T-helper 2 cell treated with Interferon-gamma antibody and Interleukin-4, amounts not matched to agents 100 ng/mL and 5 ng/mL, for 36 hours (primary cell): ENCODE results near the gene ENKUR. TPM values are rescaled to one million over a fixed set of nuclear protein-coding genes. Genes with fewer than 3 reads are reported as not detected.
"Not testable (repeated sequence)": the region's sequence is repeated elsewhere in the genome, so short reads cannot be mapped to it uniquely, and the experiment has no call there.

Source experiments
- intact Hi-C: fragments of 100-400 bp; cut with micrococcal nuclease; formaldehyde crosslinking; loops from one replicate; pipeline ENCODE4 v1.15.1; 2023
- total RNA-seq: library from RNA; stranded (reverse); gene quantifications from 2 replicates; pipeline ENCODE4 v1.2.3, GENCODE V29; 2022

Gene ENKUR
- total RNA-seq, 1 donor from 2014 or later = not detected

DNA sequence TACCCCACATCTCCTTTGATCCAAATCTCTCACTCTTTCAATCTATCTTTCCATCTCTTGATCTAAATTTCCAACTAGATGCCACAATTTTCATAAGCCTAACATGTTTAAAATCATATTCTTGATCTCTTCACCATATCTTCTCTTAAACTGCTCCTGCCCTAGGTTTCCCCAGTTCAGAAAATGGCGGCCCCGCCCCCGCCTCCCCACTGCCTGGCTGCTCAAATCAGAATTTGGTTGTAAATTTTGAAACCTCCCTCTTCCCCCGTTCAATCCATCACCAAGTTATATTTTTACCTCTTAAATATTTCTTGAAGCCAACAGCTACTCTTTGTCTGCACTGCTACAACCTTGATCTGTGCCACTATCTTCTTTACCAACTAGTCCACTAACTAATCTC is 36.3 kb downstream of the ENKUR start:
- intact Hi-C loops = no loop called here

DNA sequence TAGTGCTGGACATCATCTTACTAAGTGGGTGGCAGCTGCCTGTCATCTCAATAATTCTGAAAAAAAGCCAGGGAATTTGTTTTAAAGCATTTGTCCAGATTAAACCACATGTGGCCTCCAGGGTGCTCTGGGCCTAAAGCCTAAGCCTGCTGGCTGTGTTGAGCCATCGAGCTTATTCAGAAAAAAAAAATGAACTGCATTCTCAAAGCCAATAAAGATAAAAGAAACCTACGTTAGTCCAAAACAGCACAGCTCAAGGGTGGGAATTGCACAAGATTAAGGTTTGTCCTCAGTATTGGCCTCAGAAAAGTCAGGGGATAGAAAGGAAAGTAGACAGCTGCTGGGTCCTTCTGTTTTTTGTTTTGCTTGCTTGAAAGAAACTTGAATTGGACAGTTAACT is 41.0 kb downstream of the ENKUR start:
- intact Hi-C loops = no loop called here

DNA sequence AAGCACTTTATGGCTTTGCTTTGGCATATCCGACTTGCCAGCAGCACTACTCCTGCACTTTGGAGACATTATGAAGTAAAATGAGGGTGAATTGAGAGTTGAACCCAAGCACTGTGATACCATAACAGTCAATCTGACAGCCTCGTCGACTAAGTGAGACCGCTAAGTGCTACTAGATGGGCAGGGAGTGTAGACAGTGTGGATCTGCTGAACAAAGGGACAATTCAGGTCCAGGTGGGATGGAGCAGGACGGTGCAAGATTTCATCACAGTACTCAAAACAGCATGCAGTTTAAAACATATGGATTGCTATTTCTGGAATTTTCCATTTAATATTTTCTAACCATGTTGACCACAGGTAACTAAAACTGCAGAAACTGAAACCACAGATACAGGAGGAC is 42.8 kb downstream of the ENKUR start:
- intact Hi-C loops = no loop called here

DNA sequence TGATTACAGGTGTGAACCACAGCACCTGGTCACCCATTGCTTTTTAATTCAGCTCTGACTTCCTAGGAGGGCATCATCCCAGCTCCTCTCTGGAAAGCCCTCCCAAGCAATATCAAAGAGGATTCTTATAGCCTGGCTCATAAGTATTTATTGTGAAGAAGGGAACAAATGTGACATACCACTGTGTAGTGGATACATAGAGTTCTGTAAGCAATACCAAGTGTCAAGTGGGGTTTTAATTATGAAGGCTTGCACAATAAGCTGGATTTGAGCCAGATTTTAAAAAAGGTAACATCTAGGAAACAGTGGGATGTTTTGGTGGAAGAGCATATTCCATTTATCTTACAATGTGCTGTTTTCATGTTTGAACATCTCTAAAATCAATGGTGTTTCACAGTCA is 44.6 kb downstream of the ENKUR start:
- intact Hi-C loops = no loop called here

DNA sequence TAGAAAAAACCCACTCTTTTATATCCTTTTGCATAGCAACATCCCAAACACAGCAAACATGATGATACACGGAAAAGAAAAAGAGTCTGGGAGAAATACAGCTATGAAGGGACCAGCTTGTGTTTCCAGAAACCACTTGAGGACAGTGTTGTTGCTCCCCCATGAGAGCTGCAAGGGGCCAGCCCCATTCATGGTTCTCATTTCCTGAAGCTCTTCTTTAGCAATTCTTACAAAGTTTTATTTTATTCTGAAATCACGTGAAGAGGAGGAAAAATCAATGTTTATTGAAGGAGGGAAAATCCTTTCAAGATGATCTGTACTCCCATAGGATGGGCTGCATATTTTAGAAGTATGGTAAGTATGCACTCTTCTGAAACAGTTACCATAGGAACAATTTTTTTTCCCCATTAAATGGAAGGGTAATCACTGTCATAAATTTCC is 46.1 kb downstream of the ENKUR start:
- intact Hi-C loops = no loop called here

DNA sequence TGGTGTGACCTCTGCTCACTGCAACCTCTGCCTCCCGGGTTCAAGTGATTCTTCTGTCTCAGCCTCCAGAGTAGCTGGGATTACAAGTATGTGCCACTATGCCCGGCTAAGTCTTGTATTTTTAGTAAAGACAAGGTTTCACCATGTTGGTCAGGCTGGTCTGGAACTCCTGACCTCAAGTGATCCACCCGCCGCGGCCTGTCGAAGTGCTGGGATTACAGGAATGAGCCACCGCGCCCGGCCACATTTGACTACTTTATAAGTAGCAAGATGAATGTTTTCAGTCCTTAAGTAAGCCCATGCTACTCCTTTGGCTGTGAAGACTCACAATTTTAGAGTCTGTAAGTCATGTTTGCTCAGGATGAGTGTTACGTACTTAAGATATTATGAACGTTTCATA is 47.0 kb downstream of the ENKUR start:
- intact Hi-C loops = not testable (repeated sequence)

DNA sequence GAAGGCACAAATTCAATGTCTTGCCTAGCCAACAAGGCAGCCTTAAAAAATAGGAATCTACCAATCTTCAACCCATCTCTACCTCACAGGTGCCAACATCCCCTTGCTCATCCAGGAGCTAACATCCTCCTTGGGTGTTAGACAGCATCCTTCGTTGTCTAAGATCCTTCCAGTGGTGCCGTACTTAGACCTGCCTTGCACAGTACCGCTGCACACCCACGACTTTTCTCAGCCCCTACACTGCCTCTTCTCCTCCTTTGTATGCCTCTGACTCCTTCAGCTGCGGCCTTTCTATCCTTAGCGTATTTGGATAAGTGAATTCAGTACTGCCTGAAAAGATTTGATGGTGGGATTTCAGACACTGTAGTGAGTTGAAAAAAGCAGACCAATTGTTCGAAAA is 47.6 kb downstream of the ENKUR start:
- intact Hi-C loops = no loop called here

DNA sequence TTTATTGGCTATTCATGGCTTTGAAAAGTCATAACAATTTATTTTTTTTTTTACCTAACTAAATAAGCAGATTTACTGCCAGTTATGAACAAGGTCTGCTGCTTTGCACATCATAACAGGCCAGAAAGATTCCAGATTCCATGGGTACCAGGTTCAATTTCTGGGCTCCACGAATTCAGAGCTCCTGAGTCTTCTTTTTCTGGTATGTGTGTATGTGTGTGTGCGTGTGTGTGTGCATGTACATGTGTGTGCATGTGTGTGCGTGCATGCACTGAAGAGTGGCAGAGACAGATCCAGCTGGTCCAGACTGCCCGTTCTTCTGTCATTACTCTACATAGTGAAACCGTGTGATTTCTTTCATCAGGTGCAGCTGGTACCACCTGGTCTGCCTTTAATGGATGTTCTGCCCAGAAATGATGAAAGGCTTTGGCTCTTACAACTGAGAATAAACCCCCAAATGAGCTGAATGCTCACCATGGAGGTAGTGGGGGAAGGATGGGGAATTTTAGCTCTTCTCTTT is 48.9 kb downstream of the ENKUR start:
- intact Hi-C loops = no loop called here

DNA sequence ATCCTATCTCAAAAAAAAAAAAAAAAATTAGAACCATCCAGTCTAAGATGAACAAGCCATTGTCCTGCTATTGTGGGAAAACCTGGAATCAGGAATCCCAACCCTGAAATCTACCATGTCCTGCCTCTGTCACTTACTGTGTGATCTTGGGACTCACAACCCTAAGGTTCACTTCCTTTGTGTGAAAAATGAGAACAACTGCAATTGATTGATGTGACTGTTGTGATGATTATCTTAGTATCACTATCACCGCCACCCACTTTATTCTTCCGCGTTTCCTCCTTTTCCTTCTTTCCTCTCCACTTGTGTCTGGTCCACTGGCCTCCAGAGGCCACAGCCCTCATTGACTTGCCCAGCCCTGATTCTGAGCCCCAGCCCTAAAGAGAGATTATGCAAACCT is 50.9 kb downstream of the ENKUR start:
- intact Hi-C loops = no loop called here

DNA sequence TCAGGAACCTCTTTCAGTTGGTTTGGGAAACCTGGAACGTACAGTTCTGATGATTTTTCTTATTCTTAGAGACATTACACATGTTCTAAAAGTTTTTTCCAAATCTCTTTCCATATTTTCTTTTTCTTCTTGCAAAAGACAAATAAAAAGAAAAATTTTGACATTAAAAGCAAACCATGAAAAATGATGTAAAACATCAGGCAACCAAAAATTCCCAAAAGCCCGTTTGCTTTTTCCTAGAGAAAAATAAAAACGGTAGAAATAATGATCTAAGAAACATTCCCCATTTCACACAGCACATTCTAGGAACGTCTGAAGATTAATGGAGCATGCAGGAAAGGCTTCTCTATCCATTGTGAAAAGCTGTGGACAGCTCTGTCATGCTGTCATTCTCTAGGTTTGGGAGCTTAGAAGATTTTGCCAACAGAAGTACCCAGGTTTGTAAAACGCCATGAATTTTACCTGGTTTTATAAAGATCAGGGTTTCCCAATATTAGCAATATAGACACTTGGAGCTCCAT is 52.4 kb downstream of the ENKUR start:
- intact Hi-C loops = no loop called here

DNA sequence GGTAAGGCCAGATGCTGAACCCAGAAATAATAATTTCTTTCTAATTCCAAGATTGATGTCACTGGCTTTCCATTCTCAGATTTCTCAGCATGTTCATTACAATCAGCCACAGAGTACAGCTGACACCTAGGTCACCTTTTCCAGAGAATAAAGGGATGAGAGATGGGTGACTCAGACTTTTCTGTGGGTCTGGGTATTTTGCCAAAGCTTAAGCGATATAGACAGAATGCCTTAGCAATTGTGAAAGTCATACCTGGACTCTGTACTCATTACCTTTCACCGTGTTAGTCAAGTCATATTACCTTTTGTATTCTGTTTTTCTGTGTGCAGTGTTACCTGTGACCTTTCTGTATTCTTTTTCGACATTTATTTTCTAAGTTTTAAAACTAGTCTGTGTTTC is 53.0 kb downstream of the ENKUR start:
- intact Hi-C loops = no loop called here

DNA sequence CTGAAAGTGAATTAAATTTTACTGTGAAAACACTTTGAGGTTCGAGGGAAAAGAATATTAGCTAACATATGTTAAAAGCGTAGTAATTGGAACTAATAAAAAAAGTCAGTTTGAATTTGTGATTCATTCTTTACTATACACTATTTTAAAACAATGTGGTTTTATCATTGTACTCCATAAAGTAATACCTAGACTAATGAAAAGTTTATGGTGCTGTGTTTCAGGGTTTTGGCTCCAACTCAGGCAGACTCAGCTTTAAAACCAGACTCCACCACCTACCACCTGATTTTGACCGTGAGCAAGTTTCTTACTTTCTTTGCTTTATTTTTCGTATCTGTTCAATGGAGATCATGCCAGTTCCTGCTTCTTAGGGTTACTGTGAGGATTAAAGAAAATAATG is 54.4 kb downstream of the ENKUR start:
- intact Hi-C loops = no loop called here

DNA sequence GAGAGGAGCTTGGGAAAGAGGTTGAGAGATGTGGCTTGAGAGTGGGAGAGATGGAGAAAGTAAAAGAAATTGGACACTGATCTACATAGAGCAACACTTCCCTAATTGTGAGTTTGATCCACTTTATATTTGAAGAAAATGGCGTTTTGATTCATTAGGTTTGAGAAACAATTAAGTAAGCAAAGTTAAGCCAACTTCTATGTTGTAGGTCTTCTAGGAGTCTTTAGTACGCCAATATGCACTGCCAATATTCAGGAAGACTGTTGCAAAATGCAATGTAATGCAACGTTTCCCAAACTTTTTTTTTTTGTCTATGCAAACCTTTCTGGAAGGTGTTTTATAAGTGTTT is 56.6 kb downstream of the ENKUR start:
- intact Hi-C loops = no loop called here

DNA sequence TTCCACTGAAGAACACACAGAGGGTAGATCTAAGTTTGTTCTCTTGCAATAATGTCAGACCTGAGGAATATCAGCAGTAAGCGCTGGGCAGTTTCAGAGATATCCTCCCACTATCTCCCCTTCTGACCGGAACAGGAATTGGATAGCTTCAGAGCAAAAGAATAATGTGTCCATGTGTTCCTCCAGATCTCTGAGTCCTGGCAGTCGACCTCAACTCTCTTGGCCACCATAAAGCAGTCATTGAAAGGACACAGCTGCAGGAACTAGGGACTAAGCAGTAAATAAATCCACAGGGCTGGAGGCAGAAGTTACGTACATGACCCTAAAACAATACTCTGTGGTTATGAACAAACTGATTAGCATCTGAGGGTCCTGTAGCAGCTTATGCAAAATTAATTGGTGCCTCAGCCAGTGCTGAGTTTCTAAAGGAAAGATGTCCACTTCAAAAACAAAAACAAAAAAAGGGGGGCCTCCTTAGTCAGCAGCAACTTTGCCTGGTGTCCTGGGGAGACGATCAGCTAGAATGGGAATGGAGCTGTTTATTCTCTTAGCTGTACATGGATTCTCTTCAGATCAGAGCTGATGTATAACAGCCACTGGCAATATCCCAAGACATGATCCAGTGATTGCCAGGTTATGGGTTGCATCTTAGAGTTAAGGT is 57.1 kb downstream of the ENKUR start:
- intact Hi-C loops = no loop called here

DNA sequence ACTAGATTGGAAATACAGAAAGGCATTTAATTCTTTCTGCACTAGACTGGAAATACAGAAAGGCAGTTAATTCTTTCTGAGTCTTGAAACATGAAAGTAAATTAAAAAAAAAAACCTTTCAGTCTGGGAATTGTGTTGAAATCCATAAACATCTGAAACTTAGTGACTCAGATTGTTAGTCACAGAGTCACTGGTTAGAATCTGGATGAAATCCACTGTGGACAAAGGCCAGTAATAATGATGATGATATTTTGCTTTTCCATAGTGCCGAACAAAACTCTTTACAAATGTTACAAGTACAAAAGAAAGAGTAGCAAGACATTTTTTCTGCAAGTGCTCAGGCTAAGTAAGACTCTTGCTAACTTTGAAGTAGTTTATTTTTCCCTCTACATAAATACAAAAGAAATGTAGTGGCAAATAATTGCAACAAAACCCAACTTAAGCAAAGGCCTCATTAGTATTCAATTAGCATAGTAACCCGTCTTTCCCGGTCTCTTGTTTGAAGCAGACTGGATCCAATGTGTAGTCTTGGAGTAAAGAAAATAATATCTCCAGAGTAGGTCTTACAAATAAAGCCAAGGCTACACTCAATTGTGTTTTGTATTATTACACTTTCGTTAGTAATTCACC is 57.8 kb downstream of the ENKUR start:
- intact Hi-C loops = no loop called here

DNA sequence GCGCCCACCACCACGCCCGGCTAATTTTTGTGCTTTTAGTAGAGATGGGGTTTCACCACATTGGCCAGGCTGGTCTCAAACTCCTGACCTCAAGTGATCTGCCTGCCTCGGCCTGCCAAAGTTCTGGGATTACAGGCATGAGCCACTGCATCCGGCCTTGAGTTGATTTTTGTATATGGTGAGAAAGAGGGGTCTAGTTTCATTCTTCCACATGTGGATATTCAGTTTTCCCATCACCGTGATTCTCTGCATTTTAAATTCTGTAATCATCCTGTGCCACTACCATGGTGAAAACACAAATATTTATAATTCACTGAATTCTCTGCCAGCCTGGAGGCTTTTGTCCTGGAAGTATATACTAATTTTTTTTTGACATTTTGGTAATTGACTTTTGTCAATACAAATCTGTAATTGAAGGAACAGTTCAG is 58.3 kb downstream of the ENKUR start:
- intact Hi-C loops = not testable (repeated sequence)

DNA sequence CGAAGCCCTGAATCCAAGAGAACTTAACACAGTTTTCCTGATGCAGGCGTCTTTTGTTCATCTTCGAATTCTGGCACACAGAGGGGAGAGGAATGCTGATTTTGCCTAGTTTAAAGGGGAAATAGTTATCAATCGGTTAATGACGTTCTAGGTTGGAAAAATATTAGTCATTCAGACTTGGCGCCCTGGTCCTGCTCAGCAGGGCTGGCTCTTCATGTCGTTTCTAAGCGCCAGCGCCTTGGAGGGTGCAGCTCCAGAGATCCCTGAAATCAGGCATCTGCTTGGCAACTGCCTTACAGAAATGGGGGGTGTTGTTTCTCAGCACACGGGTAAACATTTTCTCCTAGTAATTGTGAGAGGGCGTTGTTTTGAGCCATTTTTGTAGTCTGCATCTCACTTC is 62.3 kb downstream of the ENKUR start:
- intact Hi-C loops = loop anchor here (2.0 to 5.0 kb wide), 3 partner anchors 63 to 231 kb away; partner anchors contain the start of genes ARHGAP21, ENKUR and THNSL1

DNA sequence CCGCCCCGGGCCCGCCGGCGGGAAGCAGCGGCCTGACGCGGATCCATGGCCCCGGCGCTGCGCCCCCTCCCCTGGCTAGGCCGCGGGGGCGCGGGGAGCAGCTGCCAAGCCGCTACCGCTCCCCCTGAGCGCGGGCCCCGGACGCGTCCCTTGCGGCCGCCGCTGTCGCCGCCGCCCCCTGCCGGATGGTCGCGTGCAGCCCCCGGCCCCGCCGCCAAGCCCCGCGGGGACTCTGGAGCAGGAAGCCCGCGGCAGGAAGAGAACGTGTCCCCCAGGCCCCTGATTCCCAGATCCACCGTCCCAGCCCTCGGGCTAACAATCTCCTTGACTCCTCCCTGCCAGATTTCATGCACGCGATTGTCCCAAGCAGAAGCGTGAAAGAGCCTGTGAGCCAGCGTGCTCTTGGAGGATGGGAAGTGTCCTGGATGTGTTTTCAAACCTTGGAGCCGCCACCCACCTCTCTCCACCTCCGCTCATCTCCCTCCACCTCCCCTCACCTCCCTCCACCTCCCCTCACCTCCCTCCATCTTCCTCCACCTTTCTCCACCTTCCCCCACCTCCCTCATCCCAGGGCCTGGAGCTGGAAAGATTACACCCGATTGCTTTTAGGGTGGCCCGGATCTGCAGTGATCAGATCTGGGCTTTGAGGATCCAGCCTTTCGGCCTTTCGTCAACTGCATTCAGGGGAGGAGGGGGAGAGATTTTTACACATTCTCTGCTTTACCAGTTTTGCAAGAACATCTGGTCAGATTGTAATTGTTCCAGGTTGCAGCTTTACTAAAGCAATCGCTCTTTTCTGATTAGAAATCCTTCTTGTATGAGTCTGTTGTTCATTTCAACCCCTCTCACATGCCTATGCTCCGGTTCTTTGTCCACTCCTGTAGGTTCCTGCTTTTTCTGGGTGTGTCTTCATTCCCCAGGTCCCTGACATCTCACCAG is 63.0 kb downstream of the ENKUR start:
- intact Hi-C loops = loop anchor here (1.0 to 5.0 kb wide), 4 partner anchors 64 to 310 kb away; partner anchors contain the start of genes ARHGAP21, ENKUR and THNSL1

DNA sequence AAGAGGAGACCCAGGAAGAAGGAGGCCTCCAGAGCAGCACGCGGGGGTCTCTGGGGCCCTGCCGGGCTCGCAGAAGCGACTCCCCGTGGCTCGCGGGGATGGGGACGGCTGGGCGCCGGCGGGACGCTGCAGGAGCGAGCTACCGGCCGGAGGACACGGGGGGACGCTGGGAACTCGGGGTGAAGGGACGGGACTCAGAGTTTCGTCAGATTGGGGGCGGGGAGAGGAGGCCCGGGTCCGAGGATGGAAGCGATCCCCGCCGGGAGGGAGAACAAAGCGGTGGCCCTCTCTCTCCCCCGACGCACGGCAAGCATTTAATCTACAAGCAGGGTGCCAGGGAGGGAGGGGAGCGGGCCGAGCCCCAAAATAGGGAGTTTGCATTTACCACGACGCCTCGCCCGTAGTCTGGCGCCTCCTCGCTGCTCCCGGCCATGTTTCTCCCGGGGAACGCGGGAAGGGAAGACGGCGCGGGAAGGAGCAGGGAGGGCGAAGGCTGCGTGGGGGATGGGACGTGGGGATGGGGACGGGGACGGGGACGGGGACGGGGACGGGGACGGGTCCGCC is 63.7 kb downstream of the ENKUR start, which contains the start of gene PRTFDC1:
PRTFDC1 (minus strand) TSS at position 464 of the 564 bp plus-strand sequence; CDS start at position 433, 31 bp downstream.
- intact Hi-C loops = loop anchor here (1.0 to 5.0 kb wide), 4 partner anchors 65 to 309 kb away; partner anchors contain the start of genes ARHGAP21, ENKUR and THNSL1

DNA sequence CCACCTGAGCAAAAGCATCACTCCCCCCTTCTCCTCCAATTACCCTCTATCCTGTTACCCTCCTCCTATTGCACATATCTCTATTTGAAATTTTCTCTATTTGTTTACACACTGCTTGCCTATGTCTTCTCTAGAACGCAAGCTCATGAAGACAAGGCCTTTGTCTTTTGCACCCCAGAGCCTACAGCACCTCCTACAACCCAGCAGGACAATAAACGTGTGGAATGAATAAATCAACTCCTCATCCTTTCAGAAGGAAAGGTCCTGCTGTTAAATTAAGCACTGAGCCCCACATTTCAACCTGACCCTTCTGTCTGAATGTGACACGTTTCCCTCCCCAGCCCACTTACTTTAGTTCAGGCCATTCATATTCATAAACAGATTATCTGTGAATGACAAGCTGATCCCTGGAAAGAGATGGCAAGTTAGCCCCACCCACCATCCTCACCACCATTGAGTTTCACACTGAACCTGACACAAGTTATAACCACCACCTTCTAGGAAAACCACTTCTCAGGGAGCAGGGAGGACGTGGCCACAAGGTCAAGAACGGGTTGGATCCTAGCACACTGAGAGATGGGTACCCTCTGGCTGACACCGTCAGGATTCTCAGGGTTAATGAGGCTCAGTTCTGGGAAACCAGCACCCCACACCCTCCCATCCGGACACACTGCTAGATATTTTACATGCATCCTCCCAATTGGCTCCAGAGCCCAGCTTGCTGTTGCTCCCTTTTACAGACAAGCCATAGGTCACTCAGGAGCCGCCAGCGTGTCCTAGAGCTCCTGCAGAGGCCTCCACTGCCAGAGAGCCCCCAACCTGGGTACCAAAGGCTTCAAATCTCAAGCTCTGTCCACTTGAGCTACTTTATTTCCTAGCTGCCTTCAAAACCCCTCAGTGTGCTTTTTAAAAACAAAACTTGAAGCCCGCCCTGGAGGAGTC is 64.5 kb downstream of the ENKUR start:
- intact Hi-C loops = loop anchor here (1.0 to 5.0 kb wide), 4 partner anchors 64 to 308 kb away; partner anchors contain the start of genes ARHGAP21, ENKUR and THNSL1
